WERI-Rb-1 (cell line): ENCODE measurements around the gene PPP4C.

ENCODE experiments used
- DNase-seq: peaks from one replicate; pipeline ENCODE4 v3.0.0-alpha.2; 2020
- H3K27ac ChIP-seq: fragments of 250-450 bp; sonication (Bioruptor Pico); 2 replicates; pipeline ENCODE4 v1.5.1; 2020; ENCODE audit warnings: mild to moderate bottlenecking, moderate library complexity
- H3K27me3 ChIP-seq: fragments of 250-450 bp; sonication (Bioruptor Pico); 2 replicates; pipeline ENCODE4 v1.5.1; 2021; ENCODE audit warnings: mild to moderate bottlenecking, low read depth, moderate library complexity; ENCODE audit not compliant: insufficient read depth, severe bottlenecking
- H3K36me3 ChIP-seq: fragments of 250-450 bp; sonication (Bioruptor Pico); 2 replicates; pipeline ENCODE4 v1.5.1; 2020; ENCODE audit warnings: mild to moderate bottlenecking, moderate library complexity
- H3K4me3 ChIP-seq: 2 replicates; pipeline ENCODE4 v1.5.1; 2011; ENCODE audit warnings: low read depth, mild to moderate bottlenecking, control low read depth, low read length
- H3K9me3 ChIP-seq: fragments of 250-450 bp; sonication (Bioruptor Pico); 2 replicates; pipeline ENCODE4 v1.5.1; 2021; ENCODE audit warnings: mild to moderate bottlenecking, moderate library complexity; ENCODE audit not compliant: severe bottlenecking
- CTCF ChIP-seq: IDR thresholded peaks from 2 replicates; pipeline ENCODE4 v1.5.1; 2011; ENCODE audit warnings: low read depth, mild to moderate bottlenecking, control low read depth, inconsistent platforms, low read length

Gene PPP4C

GRCh38 chr16:30085820-30086219 lies 10.0 kb downstream of the PPP4C start:
- H3K9me3 ChIP-seq = no peaks in the 10 kb centered on the region
- no peak overlapping the region for H3K4me3 ChIP-seq
- no peak for DNase-seq
- no peaks in the 10 kb centered on the region for H3K27me3 ChIP-seq
- peaks cover 46% of the 10 kb centered on the region for H3K36me3 ChIP-seq
- H3K27ac ChIP-seq = no peak overlapping the region
- no peak for TF ChIP-seq CTCF

GRCh38 chr16:30086291-30087140 lies 10.7 kb downstream of the PPP4C start:
- Histone ChIP-seq H3K4me3 (no peak overlapping the region), H3K27me3 (no peaks in the 10 kb centered on the region), H3K27ac (no peak overlapping the region), H3K36me3 (peaks cover 39% of the 10 kb centered on the region), H3K9me3 (no peaks in the 10 kb centered on the region)
- no peak for DNase-seq
- TF ChIP-seq CTCF = no peak

GRCh38 chr16:30087181-30087898 lies 11.5 kb downstream of the PPP4C start:
- H3K27ac ChIP-seq = no peak overlapping the region
- no peaks in the 10 kb centered on the region for H3K9me3 ChIP-seq
- H3K27me3 ChIP-seq = no peaks in the 10 kb centered on the region
- H3K36me3 ChIP-seq = peaks cover 34% of the 10 kb centered on the region
- no peak for TF ChIP-seq CTCF
- no peak overlapping the region for H3K4me3 ChIP-seq
- no peak for DNase-seq

- Histone ChIP-seq H3K4me3 (no peak overlapping the region), H3K36me3 (peaks cover 24% of the 10 kb centered on the region), H3K9me3 (no peaks in the 10 kb centered on the region), H3K27me3 (no peaks in the 10 kb centered on the region), H3K27ac (no peak overlapping the region)
- no peak for DNase-seq
- TF ChIP-seq CTCF = no peak
These were observed 12.5 kb downstream of the PPP4C start for GRCh38 chr16:30088237-30088831.

- Histone ChIP-seq H3K36me3 (peaks cover 21% of the 10 kb centered on the region), H3K27ac (no peak overlapping the region), H3K9me3 (no peaks in the 10 kb centered on the region), H3K27me3 (no peaks in the 10 kb centered on the region), H3K4me3 (no peak overlapping the region)
- no peak for DNase-seq
- TF ChIP-seq CTCF = no peak
These were observed 13.2 kb downstream of the PPP4C start for GRCh38 chr16:30088832-30089624.
